ENCODE data around the gene ARSJ. TPM values are rescaled to one million over a fixed set of nuclear protein-coding genes. Genes with fewer than 3 reads are reported as not detected.

Gene ARSJ
- total and polyA plus RNA-seq, 3 experiments from 2014 or later: 0.37 TPM; not detected in 2

DNA sequence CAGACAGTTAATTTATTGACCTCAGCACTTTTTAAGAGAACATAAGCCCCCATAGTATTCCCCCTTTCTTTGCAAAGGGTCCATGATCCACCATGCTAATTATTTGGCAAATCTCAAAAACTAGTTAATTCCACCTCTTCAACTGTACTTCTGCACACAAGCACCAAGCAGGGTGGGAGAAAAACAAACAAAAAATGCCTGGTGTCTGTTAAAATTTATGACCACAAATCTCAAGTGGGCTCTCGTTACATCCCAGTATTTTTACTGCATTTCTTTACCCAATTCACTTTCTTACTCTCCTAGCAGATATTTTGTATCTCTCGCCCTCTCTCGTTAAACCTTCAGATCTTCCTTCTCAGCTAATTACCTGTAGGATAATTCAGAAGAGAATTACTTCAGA is 6.1 kb downstream of the ARSJ start:
- Mint-ChIP-seq H3K36me3 (peaks cover 0 to 23% (median 3%) of the 10 kb centered on the region in 3 donors), H3K9me3 (peaks cover 1 to 8% (median 7%) of the 10 kb centered on the region in 5 donors), H3K27ac (no peak overlapping the region), H3K27me3 (peaks cover 11 to 20% of the 10 kb centered on the region in 2 donors), H3K4me3 (no peak overlapping the region), H3K4me1 (peaks cover 4 to 8% (median 6%) of the 10 kb centered on the region in 3 donors)
- H3K27ac ChIP-seq (ENCODE audit: low read depth, low read length): no peak overlapping the region
- no peaks in the 10 kb centered on the region for H3K4me1 ChIP-seq (ENCODE audit: insufficient read depth, low read length)
- ChIA-PET POLR2A (no interaction called here), CTCF (no interaction called here)
- no peaks in the 10 kb centered on the region for H3K9me3 ChIP-seq (ENCODE audit: low read length)
- no peak for DNase-seq
- H3K36me3 ChIP-seq (ENCODE audit: insufficient read depth, low read length): no peaks in the 10 kb centered on the region
- no peak overlapping the region for H3K4me3 ChIP-seq (ENCODE audit: low read length)
- H3K27me3 ChIP-seq (ENCODE audit: insufficient read depth, low read length, poor library complexity, severe bottlenecking): no peaks in the 10 kb centered on the region

DNA sequence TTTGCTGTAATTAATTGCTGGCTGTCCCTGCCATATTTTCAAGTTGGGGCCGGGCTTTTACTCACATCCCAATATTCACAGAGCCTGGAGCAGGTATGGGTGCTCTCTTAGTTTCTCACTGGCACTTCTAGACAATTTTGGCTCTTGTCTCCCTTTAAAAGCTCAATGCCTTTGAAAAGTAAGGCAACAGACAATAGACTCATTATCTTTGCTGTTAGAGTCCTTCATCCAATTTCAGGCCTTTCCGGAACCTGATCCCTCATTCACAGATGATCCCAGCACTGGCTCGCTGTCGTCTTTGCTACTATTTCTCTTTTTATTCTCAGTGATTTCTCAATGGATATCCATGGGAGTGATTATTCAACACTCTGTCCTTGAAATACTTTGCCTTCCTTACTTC is 6.7 kb downstream of the ARSJ start:
- Mint-ChIP-seq H3K36me3 (peaks cover 0 to 23% (median 3%) of the 10 kb centered on the region in 3 donors), H3K9me3 (peaks cover 1 to 8% (median 7%) of the 10 kb centered on the region in 5 donors), H3K27me3 (peaks cover 11 to 20% of the 10 kb centered on the region in 2 donors), H3K27ac (peak overlapping the region in 1 of 8 donors; percentile 81), H3K4me3 (no peak overlapping the region), H3K4me1 (peaks cover 4 to 8% (median 5%) of the 10 kb centered on the region in 3 donors)
- Histone ChIP-seq H3K27me3 (ENCODE audit: insufficient read depth, low read length, poor library complexity, severe bottlenecking) (no peaks in the 10 kb centered on the region), H3K4me3 (ENCODE audit: low read length) (no peak overlapping the region), H3K9me3 (ENCODE audit: low read length) (no peaks in the 10 kb centered on the region), H3K27ac (ENCODE audit: low read depth, low read length) (no peak overlapping the region), H3K4me1 (ENCODE audit: insufficient read depth, low read length) (no peaks in the 10 kb centered on the region), H3K36me3 (ENCODE audit: insufficient read depth, low read length) (no peaks in the 10 kb centered on the region)
- DNase-seq: no peak
- CTCF ChIA-PET: no interaction called here
- POLR2A ChIA-PET: no interaction called here

DNA sequence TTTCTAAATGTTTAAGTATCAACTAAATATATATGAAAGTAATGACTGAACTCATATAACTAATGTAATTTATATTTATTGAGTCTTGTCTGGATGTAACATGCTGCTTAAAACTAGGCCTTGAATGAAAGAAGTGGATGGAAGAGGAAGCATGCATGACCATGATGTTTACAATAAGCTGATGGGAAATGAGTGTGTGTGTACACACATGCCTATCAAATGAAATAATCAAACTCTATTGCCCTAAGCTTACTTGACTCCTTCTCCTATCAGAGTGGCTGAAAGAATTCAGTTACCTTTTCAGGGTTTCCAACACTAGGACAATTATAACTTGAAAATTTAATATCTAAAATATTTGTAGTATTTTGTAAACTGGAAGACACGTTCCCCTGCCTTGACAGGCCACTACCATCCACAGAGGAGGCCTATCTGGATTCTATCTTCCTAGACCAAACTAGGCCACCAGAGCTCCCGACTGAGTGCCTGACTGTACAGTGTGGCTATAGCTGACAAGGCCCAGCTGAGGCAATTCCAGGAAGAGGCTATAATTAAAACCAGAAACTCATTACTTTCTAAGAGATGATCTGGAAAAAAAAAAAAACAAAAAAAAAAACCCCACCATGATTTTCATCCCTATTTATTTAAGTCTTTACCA is 7.6 kb downstream of the ARSJ start:
- Histone ChIP-seq H3K27ac (ENCODE audit: low read depth, low read length) (no peak overlapping the region), H3K4me1 (ENCODE audit: insufficient read depth, low read length) (no peaks in the 10 kb centered on the region), H3K27me3 (ENCODE audit: insufficient read depth, low read length, poor library complexity, severe bottlenecking) (no peaks in the 10 kb centered on the region), H3K9me3 (ENCODE audit: low read length) (no peaks in the 10 kb centered on the region), H3K4me3 (ENCODE audit: low read length) (no peak overlapping the region), H3K36me3 (ENCODE audit: insufficient read depth, low read length) (no peaks in the 10 kb centered on the region)
- peaks cover 0 to 23% (median 3%) of the 10 kb centered on the region in 3 donors for H3K36me3 Mint-ChIP-seq
- no peak overlapping the region for H3K27ac Mint-ChIP-seq
- POLR2A ChIA-PET: no interaction called here
- no peak for DNase-seq
- peaks cover 0 to 4% (median 2%) of the 10 kb centered on the region in 3 donors for H3K4me1 Mint-ChIP-seq
- peaks cover 11 to 20% of the 10 kb centered on the region in 2 donors for H3K27me3 Mint-ChIP-seq
- no peak overlapping the region for H3K4me3 Mint-ChIP-seq
- peaks cover 1 to 8% (median 7%) of the 10 kb centered on the region in 5 donors for H3K9me3 Mint-ChIP-seq
- CTCF ChIA-PET: no interaction called here

GRCh38 chr4:113969709-113970334 is 9.6 kb downstream of the ARSJ start:
- H3K4me1 ChIP-seq (ENCODE audit: insufficient read depth, low read length): no peaks in the 10 kb centered on the region
- ChIA-PET POLR2A (no interaction called here), CTCF (interaction anchor here (1.5 kb wide), 1 partner anchor 18 kb away, joined by 3 read pairs; no protein-coding TSS in a partner anchor)
- H3K27me3 Mint-ChIP-seq: peaks cover 11 to 14% of the 10 kb centered on the region in 2 donors
- H3K27ac Mint-ChIP-seq: no peak overlapping the region
- H3K4me3 Mint-ChIP-seq: no peak overlapping the region
- peaks cover 1 to 8% (median 7%) of the 10 kb centered on the region in 5 donors for H3K9me3 Mint-ChIP-seq
- no peaks in the 10 kb centered on the region for H3K4me1 Mint-ChIP-seq
- no peaks in the 10 kb centered on the region for H3K9me3 ChIP-seq (ENCODE audit: low read length)
- H3K36me3 ChIP-seq (ENCODE audit: insufficient read depth, low read length): no peaks in the 10 kb centered on the region
- no peak for DNase-seq
- H3K36me3 Mint-ChIP-seq: peaks cover 0 to 23% (median 3%) of the 10 kb centered on the region in 3 donors
- no peaks in the 10 kb centered on the region for H3K27me3 ChIP-seq (ENCODE audit: insufficient read depth, low read length, poor library complexity, severe bottlenecking)
- no peak overlapping the region for H3K4me3 ChIP-seq (ENCODE audit: low read length)
- H3K27ac ChIP-seq (ENCODE audit: low read depth, low read length): no peak overlapping the region

- no peak for DNase-seq
- peaks cover 0 to 12% (median 2%) of the 10 kb centered on the region in 3 donors for H3K36me3 Mint-ChIP-seq
- Histone ChIP-seq H3K9me3 (ENCODE audit: low read length) (no peaks in the 10 kb centered on the region), H3K36me3 (ENCODE audit: insufficient read depth, low read length) (no peaks in the 10 kb centered on the region), H3K27me3 (ENCODE audit: insufficient read depth, low read length, poor library complexity, severe bottlenecking) (no peaks in the 10 kb centered on the region), H3K4me3 (ENCODE audit: low read length) (no peak overlapping the region), H3K27ac (ENCODE audit: low read depth, low read length) (no peak overlapping the region), H3K4me1 (ENCODE audit: insufficient read depth, low read length) (no peaks in the 10 kb centered on the region)
- H3K27ac Mint-ChIP-seq: no peak overlapping the region
- POLR2A ChIA-PET: no interaction called here
- H3K4me1 Mint-ChIP-seq: no peaks in the 10 kb centered on the region
- peaks cover 0 to under 1% (median 0%) of the 10 kb centered on the region in 5 donors for H3K9me3 Mint-ChIP-seq
- CTCF ChIA-PET: no interaction called here
- H3K4me3 Mint-ChIP-seq: no peak overlapping the region
- H3K27me3 Mint-ChIP-seq: peaks cover 9 to 17% of the 10 kb centered on the region in 2 donors
These were observed 11.0 kb downstream of the ARSJ start for GRCh38 chr4:113968473-113968872.

DNA sequence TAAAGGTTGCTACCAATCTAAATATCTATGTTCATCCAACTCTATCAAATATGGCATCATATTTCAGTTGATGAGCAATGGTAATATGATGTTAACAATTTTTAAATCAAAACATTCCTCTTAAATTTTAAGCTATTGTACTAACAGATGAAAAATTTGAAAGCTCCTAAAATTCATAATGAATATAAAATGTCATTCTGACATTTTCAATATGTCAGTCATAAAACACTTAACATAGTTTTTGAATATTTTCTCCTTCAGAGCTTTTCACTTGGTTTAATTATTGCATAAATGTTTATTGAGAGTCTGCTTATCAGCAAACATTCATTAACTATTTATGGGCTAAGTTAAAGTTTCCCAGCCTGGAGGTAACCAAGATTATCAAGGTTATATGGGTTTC is 11.8 kb downstream of the ARSJ start:
- Mint-ChIP-seq H3K36me3 (peaks cover 0 to 10% (median 0%) of the 10 kb centered on the region in 3 donors), H3K4me3 (no peak overlapping the region), H3K27me3 (peaks cover 9 to 18% of the 10 kb centered on the region in 2 donors), H3K4me1 (no peaks in the 10 kb centered on the region), H3K27ac (no peak overlapping the region), H3K9me3 (peaks cover 0 to 6% (median 3%) of the 10 kb centered on the region in 5 donors)
- POLR2A ChIA-PET: no interaction called here
- H3K4me3 ChIP-seq (ENCODE audit: low read length): no peak overlapping the region
- H3K36me3 ChIP-seq (ENCODE audit: insufficient read depth, low read length): no peaks in the 10 kb centered on the region
- H3K27me3 ChIP-seq (ENCODE audit: insufficient read depth, low read length, poor library complexity, severe bottlenecking): no peaks in the 10 kb centered on the region
- no peak for DNase-seq
- no peak overlapping the region for H3K27ac ChIP-seq (ENCODE audit: low read depth, low read length)
- H3K9me3 ChIP-seq (ENCODE audit: low read length): no peaks in the 10 kb centered on the region
- no peaks in the 10 kb centered on the region for H3K4me1 ChIP-seq (ENCODE audit: insufficient read depth, low read length)
- CTCF ChIA-PET: no interaction called here

DNA sequence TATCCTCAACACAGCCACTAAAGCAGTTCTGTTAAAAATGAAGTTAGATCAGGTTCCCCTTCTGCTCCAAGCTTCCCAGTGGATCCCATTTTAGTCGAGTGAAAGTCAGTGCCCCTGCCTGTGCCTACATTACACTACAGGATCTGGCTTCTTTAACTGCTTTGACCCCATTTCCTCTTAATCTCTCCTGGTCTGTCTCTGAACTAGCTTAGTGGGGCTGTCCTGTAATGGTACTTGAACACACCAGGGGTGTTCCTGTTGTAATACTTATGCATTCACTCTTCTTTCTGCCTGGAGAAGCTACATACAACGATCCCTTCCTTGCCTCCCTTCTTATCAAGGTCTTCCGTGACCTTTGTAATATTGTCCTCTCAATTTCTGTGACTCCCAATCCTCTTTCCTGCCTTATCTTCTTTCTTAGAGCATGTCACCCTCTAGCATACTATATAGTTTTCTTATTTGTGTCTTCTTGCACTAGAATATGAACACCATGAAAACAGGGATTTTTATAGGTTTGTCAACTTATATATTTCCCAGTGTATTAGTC is 16.7 kb downstream of the ARSJ start:
- Mint-ChIP-seq H3K36me3 (peaks cover 0 to 5% (median 0%) of the 10 kb centered on the region in 3 donors), H3K4me1 (peaks cover 0 to 8% (median 6%) of the 10 kb centered on the region in 3 donors), H3K27me3 (peaks cover 0 to 24% of the 10 kb centered on the region in 2 donors), H3K4me3 (no peak overlapping the region), H3K9me3 (peaks cover 0 to 6% (median 3%) of the 10 kb centered on the region in 5 donors), H3K27ac (no peak overlapping the region)
- no peak overlapping the region for H3K4me3 ChIP-seq (ENCODE audit: low read length)
- no peak overlapping the region for H3K27ac ChIP-seq (ENCODE audit: low read depth, low read length)
- no peaks in the 10 kb centered on the region for H3K9me3 ChIP-seq (ENCODE audit: low read length)
- ChIA-PET POLR2A (no interaction called here), CTCF (no interaction called here)
- no peaks in the 10 kb centered on the region for H3K36me3 ChIP-seq (ENCODE audit: insufficient read depth, low read length)
- no peaks in the 10 kb centered on the region for H3K4me1 ChIP-seq (ENCODE audit: insufficient read depth, low read length)
- no peak for DNase-seq
- no peaks in the 10 kb centered on the region for H3K27me3 ChIP-seq (ENCODE audit: insufficient read depth, low read length, poor library complexity, severe bottlenecking)

DNA sequence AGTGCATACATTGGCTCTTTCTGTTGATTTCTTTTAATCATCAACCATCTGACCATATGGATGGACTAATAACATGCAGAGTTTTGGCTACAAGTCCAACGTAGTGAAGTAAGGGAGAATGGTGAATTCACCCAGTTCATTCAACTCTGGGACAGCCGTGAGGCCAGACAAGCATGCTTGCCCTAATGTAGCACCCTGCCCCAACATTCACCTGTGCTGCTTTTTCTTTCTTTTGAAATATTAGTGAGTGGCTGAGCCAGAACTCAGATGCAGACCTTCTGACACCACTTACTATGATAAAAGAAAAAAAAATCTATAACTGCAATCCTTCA is 17.5 kb downstream of the ARSJ start:
- no peaks in the 10 kb centered on the region for H3K4me1 ChIP-seq (ENCODE audit: insufficient read depth, low read length)
- no peaks in the 10 kb centered on the region for H3K27me3 ChIP-seq (ENCODE audit: insufficient read depth, low read length, poor library complexity, severe bottlenecking)
- H3K27ac ChIP-seq (ENCODE audit: low read depth, low read length): no peak overlapping the region
- H3K9me3 Mint-ChIP-seq: peaks cover 0 to 6% (median 3%) of the 10 kb centered on the region in 5 donors
- H3K36me3 Mint-ChIP-seq: peaks cover 0 to 5% (median 2%) of the 10 kb centered on the region in 3 donors
- ChIA-PET CTCF (no interaction called here), POLR2A (no interaction called here)
- H3K36me3 ChIP-seq (ENCODE audit: insufficient read depth, low read length): no peaks in the 10 kb centered on the region
- H3K9me3 ChIP-seq (ENCODE audit: low read length): no peaks in the 10 kb centered on the region
- no peak overlapping the region for H3K27ac Mint-ChIP-seq
- no peak for DNase-seq
- H3K4me3 Mint-ChIP-seq: no peak overlapping the region
- no peak overlapping the region for H3K4me3 ChIP-seq (ENCODE audit: low read length)
- peaks cover 0 to 8% (median 6%) of the 10 kb centered on the region in 3 donors for H3K4me1 Mint-ChIP-seq
- H3K27me3 Mint-ChIP-seq: peaks cover 0 to 28% of the 10 kb centered on the region in 2 donors

Data from CD8-positive, alpha-beta memory T cell (primary cell).